ENCODE results near the gene PPP4C.
"Not testable (repeated sequence)": the region's sequence is repeated elsewhere in the genome, so short reads cannot be mapped to it uniquely, and the experiment has no call there.

Gene PPP4C

DNA sequence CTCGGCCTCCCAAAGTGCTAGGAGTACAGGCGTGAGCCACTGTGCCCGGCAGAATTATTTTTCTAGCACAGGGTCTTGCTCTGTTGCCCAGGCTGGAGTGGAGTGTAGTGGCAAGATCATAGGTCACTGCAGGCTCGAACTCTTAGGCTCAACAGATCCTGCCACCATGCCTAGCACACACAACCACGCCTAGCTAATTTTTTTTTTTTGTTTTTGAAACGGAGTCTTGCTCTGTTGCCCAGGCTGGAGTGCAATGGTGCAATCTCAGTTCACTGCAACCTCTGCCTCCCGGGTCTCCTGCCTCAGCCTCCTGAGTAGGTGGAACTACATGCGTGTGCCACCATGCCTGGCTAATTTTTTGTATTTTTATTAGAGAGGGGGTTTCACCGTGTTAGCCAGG lies 49.9 kb downstream of the PPP4C start:
- not testable (repeated sequence) for DNase-seq (ENCODE audit: low read depth)

DNA sequence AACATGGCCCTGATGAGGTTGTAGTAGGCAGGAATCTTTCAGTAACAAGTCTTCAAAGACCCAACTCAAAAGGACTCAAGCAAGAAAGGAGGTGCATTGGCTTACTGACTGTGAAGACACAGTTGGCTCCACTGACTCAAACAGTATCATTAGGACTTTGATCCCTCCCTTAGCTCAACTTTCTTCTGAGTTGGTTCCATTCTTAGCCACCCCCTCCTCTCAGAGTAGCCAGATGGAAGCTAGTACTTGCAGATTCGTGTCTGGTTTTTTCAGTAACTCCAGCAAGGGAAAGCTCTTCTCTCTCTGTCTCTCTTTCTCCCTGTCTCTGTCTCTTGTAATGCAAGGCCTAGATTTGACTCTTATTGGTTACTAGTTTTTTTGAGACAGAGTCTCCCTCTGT lies 52.2 kb downstream of the PPP4C start:
- DNase-seq (ENCODE audit: low read depth) = no peak

DNA sequence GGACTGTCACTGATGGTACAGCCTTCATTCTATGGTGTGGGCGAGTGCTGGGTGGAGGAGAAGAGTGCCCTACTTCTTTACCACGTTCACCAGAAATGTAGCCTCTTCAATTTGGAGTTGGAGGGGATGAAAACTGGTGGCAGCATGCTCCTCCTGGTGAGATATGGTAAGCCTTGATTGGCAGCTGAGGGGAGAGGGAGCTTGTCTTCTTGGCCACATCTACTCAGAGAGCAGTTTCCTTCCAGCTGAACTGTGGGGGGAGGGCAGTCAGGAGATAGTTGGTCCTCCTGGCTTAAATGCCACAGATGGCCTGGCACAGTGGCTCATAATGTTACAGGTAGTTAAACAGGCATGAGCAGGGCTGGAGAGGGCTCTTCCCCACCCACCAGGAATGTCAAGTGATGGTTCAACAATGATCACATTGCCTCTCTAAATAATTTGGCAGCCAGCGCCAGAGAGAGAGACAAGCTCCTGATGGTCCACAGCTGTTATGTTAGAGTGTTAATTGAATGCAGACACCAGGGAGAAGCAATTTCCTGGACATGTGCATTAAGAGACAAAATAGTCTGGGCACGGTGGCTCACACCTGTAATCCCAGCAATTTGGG lies 56.2 kb downstream of the PPP4C start:
- DNase-seq (ENCODE audit: low read depth) = no peak

DNA sequence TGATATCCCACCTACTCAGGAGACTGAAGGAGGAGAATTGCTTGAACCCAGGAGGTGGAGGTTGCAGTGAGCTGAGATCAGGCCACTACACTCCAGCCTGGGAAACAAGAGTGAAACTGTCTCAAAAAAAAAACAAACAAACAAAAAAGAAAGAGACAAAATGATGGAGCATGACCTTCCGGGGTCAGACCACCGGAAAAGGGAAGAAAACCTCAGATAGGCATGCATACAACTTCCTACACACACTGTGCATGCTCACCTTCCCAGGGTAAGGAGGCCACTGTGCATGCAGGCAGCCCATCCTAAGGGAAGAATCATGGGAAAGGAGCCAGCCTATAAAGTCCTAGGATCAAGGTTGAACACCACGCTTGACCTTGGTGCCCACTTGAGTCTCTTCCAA lies 56.8 kb downstream of the PPP4C start:
- no peak for DNase-seq (ENCODE audit: low read depth)
